ENCODE results near the gene KHSRP. TPM values are rescaled to one million over a fixed set of nuclear protein-coding genes. Genes with fewer than 3 reads are reported as not detected.

The KHSRP gene
- total and polyA plus RNA-seq, 2 of the 4 experiments (the other 2 are of a cell fraction): 31.9 to 93.7 TPM

- H3K14ac ChIP-seq (replicated peaks; ENCODE audit: low read depth, low read length): no peak overlapping the region
- DNase-seq (no peak), ATAC-seq (ENCODE audit: low read depth) (no peak)
- H3K9me1 ChIP-seq (ENCODE audit: insufficient read depth, low read length): no peaks in the 10 kb centered on the region; the same call in 1 of the 2 replicates
- H3K4me3 ChIP-seq (ENCODE audit: insufficient read depth, low read depth, low read length): no peak overlapping the region
- no peak overlapping the region for H3K4ac ChIP-seq (ENCODE audit: low read depth, low read length)
- in situ Hi-C loops (cut with MboI; ENCODE audit: low sequenced_read_pairs): no loop called here
- TF ChIP-seq CEBPB (IDR thresholded peaks at IDR 0.05; ENCODE audit: low read depth, low read length) (no peak), RFX5 (IDR thresholded peaks at IDR 0.05; ENCODE audit: low read depth, low read length) (no peak), MAZ (IDR thresholded peaks at IDR 0.05; ENCODE audit: borderline replicate concordance, low read depth, low read length) (no peak), FOS (IDR thresholded peaks at IDR 0.05; ENCODE audit: low read depth, low read length) (no peak), CHD1 (IDR thresholded peaks at IDR 0.05; ENCODE audit: low read depth, low read length) (no peak), BHLHE40 (IDR thresholded peaks at IDR 0.05; ENCODE audit: low read depth, low read length) (no peak), NFE2L2 (IDR thresholded peaks at IDR 0.05; ENCODE audit: low read depth, low read length) (no peak), RAD21 (IDR thresholded peaks at IDR 0.05; ENCODE audit: low read length) (no peak), MAFK (IDR thresholded peaks at IDR 0.05; ENCODE audit: low read depth, low read length) (no peak), POLR2A (IDR thresholded peaks at IDR 0.05; ENCODE audit: low read depth, low read length) (no peak), ELK1 (IDR thresholded peaks at IDR 0.05; ENCODE audit: borderline replicate concordance, low read depth, low read length) (no peak), USF2 (IDR thresholded peaks at IDR 0.05; ENCODE audit: low read depth, low read length) (no peak), CTCF (conservative IDR thresholded peaks at IDR 0.05; ENCODE audit: low read depth, low read length) (no peak), SMC3 (IDR thresholded peaks at IDR 0.05; ENCODE audit: low read depth, low read length) (no peak), RCOR1 (IDR thresholded peaks at IDR 0.05; ENCODE audit: insufficient replicate concordance, low read length) (no peak), MXI1 (IDR thresholded peaks at IDR 0.05; ENCODE audit: borderline replicate concordance, low read depth, low read length) (no peak)
- BruUV-seq (replicated peaks): no TSS peak
- no peak overlapping the region for H4K91ac ChIP-seq (ENCODE audit: insufficient read depth, low read depth, low read length)
- intact Hi-C loops (cut with micrococcal nuclease): loop anchor here (10.0 kb wide), 1 partner anchor 367 kb away; no protein-coding TSS in a partner anchor
- dilution Hi-C loops (cut with HindIII; ENCODE audit: low sequenced_read_pairs, unreplicated experiment): no loop called here
- H3K9me3 ChIP-seq (ENCODE audit: control insufficient read depth, insufficient read depth, low read length): no peaks in the 10 kb centered on the region
- H3K56ac ChIP-seq (ENCODE audit: extremely low read depth, insufficient read depth, low read length): no peak overlapping the region
- no peak overlapping the region for H4K8ac ChIP-seq (ENCODE audit: low read depth in 2 of 2, low read length in 2 of 2)
- no peak overlapping the region for H2AFZ ChIP-seq (replicated peaks; ENCODE audit: low read length, poor library complexity)
- H3K18ac ChIP-seq (ENCODE audit: low read depth, low read length): no peak overlapping the region
- no peak overlapping the region for H2AK5ac ChIP-seq (ENCODE audit: low read depth, low read length)
- H3K9ac ChIP-seq (ENCODE audit: low read depth, low read length): no peak overlapping the region
- H3K27me3 ChIP-seq (ENCODE audit: control insufficient read depth, insufficient read depth, low read length): no peaks in the 10 kb centered on the region
- H2BK120ac ChIP-seq (ENCODE audit: low read depth, low read length): no peak overlapping the region
- WGBS, 2 experiments (ENCODE audit: extremely low coverage in 2 of 2, insufficient read length in 1 of 2): 90% methylated on average over 4 of the region's 12 CpGs; no CpG with 5 or more reads in 1 of the 2 experiments
- H2BK20ac ChIP-seq (ENCODE audit: low read depth, low read length): no peak overlapping the region
- ChIA-PET CTCF (no interaction called here), POLR2A (ENCODE audit: unreplicated experiment) (no interaction called here)
- H4K5ac ChIP-seq (ENCODE audit: low read depth, low read length): no peak overlapping the region
- H3K27ac ChIP-seq (ENCODE audit: insufficient read depth, low read length): no peak overlapping the region
- H2BK15ac ChIP-seq (ENCODE audit: low read depth, low read length): no peak overlapping the region
- no peak overlapping the region for H3K23ac ChIP-seq (ENCODE audit: low read depth, low read length)
- peaks cover 37% of the 10 kb centered on the region for H3K36me3 ChIP-seq (ENCODE audit: control insufficient read depth, insufficient read depth, low read length)
- no peak overlapping the region for H2BK5ac ChIP-seq (ENCODE audit: low read depth, low read length, poor library complexity, severe bottlenecking)
- no peaks in the 10 kb centered on the region; the same call in 1 of the 2 replicates for H4K20me1 ChIP-seq (ENCODE audit: insufficient read depth, low read length)
- no peaks in the 10 kb centered on the region for H3K79me1 ChIP-seq (ENCODE audit: low read depth in 1 of 2, low read length in 2 of 2)
- peak overlapping the region; percentile 3 for H2AK9ac ChIP-seq (replicated peaks; ENCODE audit: low read depth, low read length, poor library complexity)
- H3K4me2 ChIP-seq (ENCODE audit: low read depth, low read length): no peak overlapping the region
- H3K4me1 ChIP-seq (ENCODE audit: control insufficient read depth, insufficient read depth, low read length): no peaks in the 10 kb centered on the region
Observed at GRCh38 chr19:6412061-6412446, 12.6 kb downstream of the KHSRP start.

All from IMR-90 (cell line).